Osteoblast (primary cell): Measurements from ENCODE around the gene GMEB1. TPM values are rescaled to one million over a fixed set of nuclear protein-coding genes. Genes with fewer than 3 reads are reported as not detected.
"Not testable (repeated sequence)": the region's sequence is repeated elsewhere in the genome, so short reads cannot be mapped to it uniquely, and the experiment has no call there.

Source experiments
- DNase-seq: peaks from one replicate; pipeline ENCODE4 v3.0.0; 2011; ENCODE audit warnings: low spot score, mixed read lengths; ENCODE audit not compliant: insufficient read length; ENCODE audit errors: missing footprints
- H2AFZ ChIP-seq: 2 replicates; pipeline ENCODE4 v1.6.0; 2011; ENCODE audit warnings: mild to moderate bottlenecking, low read length
- H3K27ac ChIP-seq: 2 replicates; pipeline ENCODE4 v1.5.1; 2011; ENCODE audit warnings: mild to moderate bottlenecking, low read depth, low read length, moderate library complexity
- H3K27me3 ChIP-seq: 2 replicates; pipeline ENCODE4 v1.6.0; 2012; ENCODE audit warnings: mild to moderate bottlenecking, control low read depth, inconsistent platforms, low read length, moderate library complexity; ENCODE audit not compliant: insufficient read depth
- H3K36me3 ChIP-seq: 2 replicates; pipeline ENCODE4 v1.5.1; 2011; ENCODE audit warnings: mild to moderate bottlenecking, low read length, control low read depth, moderate library complexity; ENCODE audit not compliant: insufficient read depth
- H3K4me1 ChIP-seq: 2 replicates; pipeline ENCODE4 v1.5.1; 2011; ENCODE audit warnings: mild to moderate bottlenecking, low read length, control low read depth, moderate library complexity; ENCODE audit not compliant: insufficient read depth
- H3K4me2 ChIP-seq: 2 replicates; pipeline ENCODE4 v1.6.0; 2011; ENCODE audit warnings: mild to moderate bottlenecking, low read length; ENCODE audit not compliant: insufficient read depth
- H3K4me3 ChIP-seq: fragments of 200-600 bp; sonication (generic); 3 replicates; pipeline ENCODE4 v1.5.1; 2012; ENCODE audit warnings: mild to moderate bottlenecking, low read length, inconsistent platforms; ENCODE audit not compliant: insufficient read depth
- H3K79me2 ChIP-seq: 2 replicates; pipeline ENCODE4 v1.6.0; 2012; ENCODE audit warnings: mild to moderate bottlenecking, low read length, control low read depth, inconsistent platforms; ENCODE audit not compliant: insufficient read depth
- H3K9me3 ChIP-seq: 2 replicates; pipeline ENCODE4 v1.5.1; 2011; ENCODE audit warnings: low read depth, low read length, control low read depth
- H4K20me1 ChIP-seq: 2 replicates; pipeline ENCODE4 v1.6.0; 2012; ENCODE audit warnings: mild to moderate bottlenecking, low read length, control low read depth; ENCODE audit not compliant: insufficient read depth
- CTCF ChIP-seq: IDR thresholded peaks from 2 replicates; pipeline ENCODE4 v1.5.1; 2011; ENCODE audit warnings: mild to moderate bottlenecking, low read depth, low read length, moderate library complexity; ENCODE audit errors: extremely low read depth
- total RNA-seq: library from RNA; depleted of rRNA; stranded (reverse); fragments of >200 nt; gene quantifications from 2 replicates; pipeline ENCODE4 v1.2.3, GENCODE V29; 2012

Gene GMEB1
- total RNA-seq, 1 donor, result 11.9 TPM

- no peak for TF ChIP-seq CTCF
- Histone ChIP-seq H3K4me1 (peaks cover 7% of the 10 kb centered on the region), H3K4me2 (no peak overlapping the region), H2AFZ (no peak overlapping the region), H3K27ac (no peak overlapping the region), H3K4me3 (no peak overlapping the region), H3K79me2 (no peaks in the 10 kb centered on the region), H3K36me3 (peaks cover 8% of the 10 kb centered on the region), H3K9me3 (no peaks in the 10 kb centered on the region), H4K20me1 (no peaks in the 10 kb centered on the region), H3K27me3 (no peaks in the 10 kb centered on the region)
- DNase-seq, result no peak
Observed at GRCh38 chr1:28719332-28719619, 50.7 kb downstream of the GMEB1 start.

GRCh38 chr1:28720376-28720775, 51.8 kb downstream of the GMEB1 start:
- H3K9me3 ChIP-seq, result no peaks in the 10 kb centered on the region
- peaks cover 7% of the 10 kb centered on the region for H3K4me1 ChIP-seq
- H3K27ac ChIP-seq, result no peak overlapping the region
- no peaks in the 10 kb centered on the region for H3K36me3 ChIP-seq
- H2AFZ ChIP-seq, result no peak overlapping the region
- no peaks in the 10 kb centered on the region for H3K79me2 ChIP-seq
- DNase-seq, result no peak
- no peaks in the 10 kb centered on the region for H4K20me1 ChIP-seq
- H3K27me3 ChIP-seq, result no peaks in the 10 kb centered on the region
- H3K4me3 ChIP-seq, result no peak overlapping the region
- no peak for TF ChIP-seq CTCF
- no peak overlapping the region for H3K4me2 ChIP-seq

- H3K27ac ChIP-seq, H3K4me2 ChIP-seq, H3K79me2 ChIP-seq, H3K4me3 ChIP-seq, H3K27me3 ChIP-seq, H3K4me1 ChIP-seq, H2AFZ ChIP-seq, H4K20me1 ChIP-seq, H3K9me3 ChIP-seq, H3K36me3 ChIP-seq: not testable (repeated sequence)
- DNase-seq, result peak; percentile 67
Observed at GRCh38 chr1:28721927-28722326, 53.3 kb downstream of the GMEB1 start.

- DNase-seq, H3K9me3 ChIP-seq, H3K4me2 ChIP-seq, H3K4me3 ChIP-seq, H3K4me1 ChIP-seq, H3K36me3 ChIP-seq, H3K27ac ChIP-seq, H3K79me2 ChIP-seq, H4K20me1 ChIP-seq, H2AFZ ChIP-seq, H3K27me3 ChIP-seq: not testable (repeated sequence)
Observed at GRCh38 chr1:28725365-28725764, 56.8 kb downstream of the GMEB1 start.

GRCh38 chr1:28735961-28736449, 67.4 kb downstream of the GMEB1 start:
- peaks cover 24% of the 10 kb centered on the region for H3K36me3 ChIP-seq
- H3K4me2 ChIP-seq, result peak overlapping the region; percentile 96
- peak overlapping the region; percentile 97 for H3K4me3 ChIP-seq
- no peak for TF ChIP-seq CTCF
- peak; percentile 83 for DNase-seq
- H3K27ac ChIP-seq, result peak overlapping the region; percentile 85
- H2AFZ ChIP-seq, result peak overlapping the region; percentile 98
- H3K79me2 ChIP-seq, result peaks cover 41% of the 10 kb centered on the region
- H3K4me1 ChIP-seq, result peaks cover 17% of the 10 kb centered on the region
- no peaks in the 10 kb centered on the region for H3K27me3 ChIP-seq
- peaks cover 27% of the 10 kb centered on the region for H4K20me1 ChIP-seq
- H3K9me3 ChIP-seq, result no peaks in the 10 kb centered on the region
